ENCODE measurements around the gene OTOP1. TPM values are rescaled to one million over a fixed set of nuclear protein-coding genes. Genes with fewer than 3 reads are reported as not detected.
"Not testable (repeated sequence)": the region's sequence is repeated elsewhere in the genome, so short reads cannot be mapped to it uniquely, and the experiment has no call there.

Gene OTOP1
- total RNA-seq, 4 donors from 2014 or later, result 0.72 TPM; not detected in 3

- Histone ChIP-seq H3K9me3 (no peaks in the 10 kb centered on the region), H3K27me3 (peaks cover 19% of the 10 kb centered on the region), H3K4me1 (no peaks in the 10 kb centered on the region), H3K36me3 (no peaks in the 10 kb centered on the region), H3K4me3 (no peak overlapping the region), H3K27ac (no peak overlapping the region)
- TF ChIP-seq EP300 (IDR thresholded peaks at IDR 0.05), result no peak
- no peak for TF ChIP-seq POLR2A (IDR thresholded peaks at IDR 0.05)
- no peak for TF ChIP-seq POLR2AphosphoS5 (IDR thresholded peaks at IDR 0.05)
- no peak for TF ChIP-seq CTCF (IDR thresholded peaks at IDR 0.05)
- DNase-seq (ENCODE audit: low spot score in 2 of 2), result no peak
- 82% methylated on average over 5 of the region's 5 CpGs for WGBS
Measured at GRCh38 chr4:4217113-4217512, 9.6 kb downstream of the OTOP1 start.

GRCh38 chr4:4216648-4217047, 10.1 kb downstream of the OTOP1 start:
- Histone ChIP-seq H3K9me3 (no peaks in the 10 kb centered on the region), H3K27me3 (peaks cover 17% of the 10 kb centered on the region), H3K4me1 (no peaks in the 10 kb centered on the region), H3K27ac (no peak overlapping the region), H3K36me3 (no peaks in the 10 kb centered on the region), H3K4me3 (no peak overlapping the region)
- TF ChIP-seq POLR2AphosphoS5 (IDR thresholded peaks at IDR 0.05) (no peak), CTCF (IDR thresholded peaks at IDR 0.05) (no peak), EP300 (IDR thresholded peaks at IDR 0.05) (no peak)
- WGBS, result 65% methylated on average over 7 of the region's 7 CpGs
- no peak for DNase-seq (ENCODE audit: low spot score in 2 of 2)

GRCh38 chr4:4213674-4214073, 13.1 kb downstream of the OTOP1 start:
- not testable (repeated sequence) for H3K4me1 ChIP-seq; DNase-seq (ENCODE audit: low spot score in 2 of 2); H3K27ac ChIP-seq; H3K9me3 ChIP-seq; H3K4me3 ChIP-seq; H3K36me3 ChIP-seq
- H3K27me3 ChIP-seq, result peaks cover 20% of the 10 kb centered on the region
- 66% methylated on average over 4 of the region's 4 CpGs for WGBS

- Histone ChIP-seq H3K4me1 (peaks cover 9% of the 10 kb centered on the region), H3K36me3 (no peaks in the 10 kb centered on the region)
- DNase-seq (ENCODE audit: low spot score in 2 of 2), result no peak
Measured at GRCh38 chr4:4206204-4206603, 20.5 kb downstream of the OTOP1 start.

GRCh38 chr4:4204401-4204745, 22.4 kb downstream of the OTOP1 start:
- WGBS, result 35% methylated on average over 3 of the region's 3 CpGs
- H3K9me3 ChIP-seq, result no peaks in the 10 kb centered on the region
- peaks cover 12% of the 10 kb centered on the region for H3K27me3 ChIP-seq
- no peaks in the 10 kb centered on the region for H3K36me3 ChIP-seq
- no peak overlapping the region for H3K27ac ChIP-seq
- TF ChIP-seq CTCF (IDR thresholded peaks at IDR 0.05) (no peak), POLR2AphosphoS5 (IDR thresholded peaks at IDR 0.05) (no peak), EP300 (IDR thresholded peaks at IDR 0.05) (no peak), POLR2A (IDR thresholded peaks at IDR 0.05) (no peak)
- no peak for DNase-seq (ENCODE audit: low spot score in 2 of 2)
- peaks cover 9% of the 10 kb centered on the region for H3K4me1 ChIP-seq
- H3K4me3 ChIP-seq, result no peak overlapping the region

More at GRCh38 chr4:4206204-4206603, 20.5 kb downstream of the OTOP1 start:
- H3K27ac ChIP-seq, result no peak overlapping the region
- no peaks in the 10 kb centered on the region for H3K9me3 ChIP-seq
- peaks cover 25% of the 10 kb centered on the region for H3K27me3 ChIP-seq
- TF ChIP-seq EP300 (IDR thresholded peaks at IDR 0.05), result no peak
- no peak for TF ChIP-seq CTCF (IDR thresholded peaks at IDR 0.05)
- no peak for TF ChIP-seq POLR2AphosphoS5 (IDR thresholded peaks at IDR 0.05)
- TF ChIP-seq POLR2A (IDR thresholded peaks at IDR 0.05), result no peak
- H3K4me3 ChIP-seq, result no peak overlapping the region

- Histone ChIP-seq H3K36me3 (no peaks in the 10 kb centered on the region), H3K4me3 (no peak overlapping the region), H3K27ac (no peak overlapping the region), H3K27me3 (peaks cover 11% of the 10 kb centered on the region), H3K9me3 (no peaks in the 10 kb centered on the region), H3K4me1 (peaks cover 9% of the 10 kb centered on the region)
- no peak for DNase-seq (ENCODE audit: low spot score in 2 of 2)
- 47% methylated on average over 10 of the region's 10 CpGs for WGBS
- no peak for TF ChIP-seq POLR2AphosphoS5 (IDR thresholded peaks at IDR 0.05)
Measured at GRCh38 chr4:4203688-4204400, 22.9 kb downstream of the OTOP1 start.
